GM19397 (cell line): ENCODE data around the gene IFI27L1.
"Not testable (repeated sequence)": the region's sequence is repeated elsewhere in the genome, so short reads cannot be mapped to it uniquely, and the experiment has no call there.

Source experiments
- ATAC-seq: cut with Tn5 transposase; IDR thresholded peaks from one replicate; pipeline ENCODE4 v1.9.1; 2021; ENCODE audit warnings: mild to moderate bottlenecking, moderate library complexity; ENCODE audit not compliant: unreplicated experiment

IFI27L1 gene

DNA sequence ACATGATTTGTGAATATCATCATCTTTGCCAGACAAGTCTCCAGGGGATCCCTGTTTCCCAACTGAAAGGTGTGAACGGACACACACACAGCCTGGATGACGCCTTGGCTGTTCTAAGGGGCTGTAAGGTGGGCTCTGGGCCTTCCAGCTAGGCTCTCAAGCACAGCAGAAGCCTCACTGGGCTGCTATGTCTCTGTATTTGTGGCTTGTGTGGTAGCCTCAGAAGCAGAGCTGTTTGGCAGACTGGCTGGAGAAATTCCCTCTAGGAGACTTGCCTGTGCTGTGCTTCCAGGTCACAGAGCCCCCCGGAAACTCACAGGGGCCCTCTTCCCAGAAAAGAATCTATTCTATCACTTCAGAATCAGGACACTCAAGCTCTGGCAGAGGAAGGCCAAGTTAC is 33.5 kb upstream of the IFI27L1 start:
- ATAC-seq, result no peak

- ATAC-seq, result no peak
These were observed 32.2 kb upstream of the IFI27L1 start for GRCh38 chr14:94048691-94049624.

DNA sequence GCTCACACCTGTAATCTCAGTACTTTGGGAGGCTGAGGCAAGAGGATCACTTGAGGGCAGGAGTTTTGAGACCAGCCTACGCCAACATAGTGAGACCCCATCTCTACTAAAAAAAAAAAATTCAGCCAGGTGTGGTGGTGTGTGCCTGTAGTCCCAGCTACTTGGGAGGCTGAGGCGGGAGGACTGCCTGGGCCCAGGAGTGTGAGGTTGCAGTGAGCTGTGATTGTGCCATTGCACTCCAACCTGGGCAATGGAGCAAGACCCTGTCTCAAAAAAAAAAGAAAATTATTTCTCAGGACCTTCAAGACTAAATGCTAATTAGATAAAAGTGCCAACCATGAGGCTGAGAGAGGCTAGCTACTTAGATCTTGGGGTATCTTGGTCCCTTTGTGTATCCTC is 31.5 kb upstream of the IFI27L1 start:
- no peak for ATAC-seq

GRCh38 chr14:94050231-94050880 is 30.8 kb upstream of the IFI27L1 start:
- ATAC-seq, result no peak

GRCh38 chr14:94051115-94051514 is 30.0 kb upstream of the IFI27L1 start:
- no peak for ATAC-seq

DNA sequence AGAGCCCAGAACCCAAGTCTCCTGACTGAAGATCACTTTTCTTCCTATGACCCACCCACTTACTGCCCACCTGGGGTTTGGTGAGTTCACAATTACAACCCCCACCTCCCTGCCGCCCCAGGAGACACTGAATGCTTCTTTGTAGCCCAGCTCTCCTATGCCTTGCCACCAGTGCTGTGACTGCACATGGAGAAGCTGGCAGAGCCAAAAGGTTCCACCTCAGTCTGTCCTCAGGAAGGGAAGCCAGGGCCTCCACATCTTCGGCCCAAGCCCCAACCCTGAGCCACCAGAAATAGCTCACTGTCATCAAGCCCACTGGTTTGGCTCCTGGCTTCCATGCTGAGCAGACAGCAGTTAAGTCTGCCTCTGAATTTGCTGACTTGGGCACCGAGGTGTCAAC is 29.3 kb upstream of the IFI27L1 start:
- ATAC-seq, result no peak

DNA sequence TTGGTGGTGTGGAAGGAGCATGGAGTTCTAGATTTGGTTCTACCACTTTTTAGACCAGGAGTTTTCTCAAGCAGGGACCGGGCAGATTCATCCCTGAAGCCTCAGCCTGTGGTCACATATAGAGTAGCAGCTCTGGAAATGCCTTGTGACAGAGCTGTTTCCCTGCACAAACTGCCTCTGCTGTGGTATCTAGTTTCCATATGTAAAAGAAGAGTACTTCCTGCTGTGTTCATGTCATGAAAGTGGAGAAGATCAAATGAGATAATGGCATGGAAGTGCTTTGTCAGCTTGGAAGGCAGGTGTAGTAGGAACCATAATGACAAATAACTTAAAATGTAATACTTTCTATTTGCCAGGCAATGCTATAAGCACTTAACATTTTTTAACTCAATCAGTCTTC is 28.9 kb upstream of the IFI27L1 start:
- no peak for ATAC-seq

DNA sequence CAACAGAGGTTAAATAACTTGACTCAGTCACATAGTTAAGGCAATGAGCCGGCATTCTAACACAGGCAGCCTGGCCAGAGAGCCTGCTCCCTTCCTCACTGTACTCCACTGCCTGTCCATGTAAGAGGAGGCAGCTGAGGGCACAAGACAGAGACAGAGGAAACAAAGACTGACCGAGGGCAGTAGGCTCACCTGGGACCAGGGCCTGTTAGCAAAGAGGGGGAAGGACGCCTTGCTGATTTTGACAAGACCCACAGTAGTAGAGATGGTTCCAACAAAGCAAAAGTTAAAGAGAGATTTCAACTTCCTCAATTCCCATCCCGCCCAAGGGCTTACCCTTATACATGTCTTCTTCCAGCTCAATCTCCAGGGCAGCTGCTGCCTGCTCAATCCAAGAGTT is 28.4 kb upstream of the IFI27L1 start:
- ATAC-seq, result no peak

GRCh38 chr14:94054401-94054800 is 26.7 kb upstream of the IFI27L1 start:
- ATAC-seq, result no peak

DNA sequence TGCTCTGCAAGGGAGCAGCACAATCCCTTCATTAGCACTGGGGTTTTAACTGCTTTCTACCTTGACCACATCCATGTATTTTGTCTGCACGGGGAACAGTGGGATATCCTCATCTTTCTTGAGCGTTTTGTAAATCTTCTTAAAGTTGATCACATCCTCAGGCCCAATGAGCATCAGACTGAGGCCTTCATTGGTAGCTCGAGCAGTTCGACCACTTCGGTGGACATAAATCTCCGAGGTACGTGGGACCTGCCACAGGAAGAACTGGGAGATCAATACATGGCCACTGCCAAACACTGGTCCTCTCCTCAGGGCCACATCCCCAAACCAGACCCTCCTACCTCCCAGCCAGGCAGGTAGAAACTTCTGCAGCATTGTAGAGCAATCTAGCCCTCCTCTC is 26.2 kb upstream of the IFI27L1 start:
- no peak for ATAC-seq

DNA sequence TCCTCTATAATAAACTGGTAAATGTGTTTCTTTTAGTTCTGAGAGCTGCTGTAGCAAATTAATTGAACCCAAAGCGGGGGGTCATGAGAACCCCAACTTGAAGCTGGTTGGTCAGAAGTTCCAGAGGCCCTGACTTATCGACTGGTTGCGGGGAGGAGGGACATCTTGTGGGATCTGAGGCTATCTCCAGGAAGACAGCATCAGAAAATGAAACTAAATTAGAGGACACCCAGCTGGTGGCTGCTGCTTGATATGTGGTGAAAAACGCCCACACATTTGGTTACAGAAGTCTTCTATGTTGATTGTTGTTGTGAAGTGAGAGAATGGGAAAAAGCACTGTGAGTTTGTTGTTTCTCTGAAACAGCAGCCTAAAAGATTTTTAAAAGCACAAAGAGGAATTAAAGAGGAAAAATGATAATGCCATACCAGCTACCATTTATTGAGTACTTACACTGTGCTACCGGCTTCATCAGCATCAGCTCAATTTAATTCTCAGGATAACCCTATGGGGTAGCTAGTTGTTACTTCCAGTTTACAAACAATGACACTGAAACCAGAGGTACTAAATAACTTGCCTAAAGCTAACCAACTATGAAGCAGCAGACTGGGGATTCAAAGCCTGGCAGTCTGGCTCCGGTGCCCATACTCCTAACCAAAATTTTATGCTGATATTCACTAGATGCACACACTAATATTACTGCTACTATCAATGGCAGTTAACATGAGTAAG is 24.4 kb upstream of the IFI27L1 start:
- peak; percentile 56 for ATAC-seq

DNA sequence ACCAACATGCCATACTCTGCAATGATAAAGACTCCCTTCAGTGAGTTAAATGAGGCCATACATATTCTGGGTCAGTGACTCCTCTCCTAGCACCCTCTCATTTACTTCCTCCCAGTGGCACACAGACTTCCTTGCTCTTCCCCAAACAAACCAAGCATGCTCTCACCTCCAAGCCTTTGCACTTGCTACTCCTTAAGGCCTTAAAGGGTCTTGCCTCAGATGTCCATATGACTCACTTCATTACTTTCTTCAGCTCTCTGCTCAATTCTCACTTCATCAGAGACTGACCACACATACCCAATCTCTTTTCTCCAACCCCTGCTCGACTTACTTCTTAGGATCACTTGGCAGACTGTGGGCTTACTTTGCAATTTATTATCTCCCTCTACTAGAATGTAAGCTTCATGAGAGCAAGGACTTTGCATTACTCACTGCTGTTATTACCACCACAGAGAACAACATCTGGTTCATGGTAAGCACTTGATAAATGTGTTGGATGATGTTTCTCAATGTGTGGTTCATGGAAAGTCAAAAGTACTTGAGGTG is 22.9 kb upstream of the IFI27L1 start:
- no peak for ATAC-seq

DNA sequence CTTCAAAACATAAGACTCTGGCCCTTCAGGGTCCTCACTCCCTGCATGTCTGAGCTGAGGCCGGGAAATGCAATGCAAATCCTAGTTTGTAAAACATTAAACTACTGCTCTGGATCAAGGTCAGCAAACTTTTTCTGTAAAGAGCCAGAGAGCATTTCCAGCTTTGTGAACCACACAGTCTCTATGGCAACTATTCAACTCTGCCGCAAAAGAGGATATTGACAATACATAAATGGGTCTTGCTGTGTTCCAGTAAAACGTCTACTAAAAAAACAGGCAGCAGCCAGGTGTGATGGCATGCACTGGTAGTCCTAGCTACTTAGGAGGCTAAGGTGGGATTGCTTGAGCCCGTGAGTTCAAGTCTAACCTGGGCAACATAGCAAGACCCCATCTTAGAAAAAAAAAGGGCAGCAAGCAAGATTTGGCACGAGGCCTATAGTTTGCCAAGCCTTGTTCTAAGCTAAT is 22.4 kb upstream of the IFI27L1 start:
- ATAC-seq, result no peak

DNA sequence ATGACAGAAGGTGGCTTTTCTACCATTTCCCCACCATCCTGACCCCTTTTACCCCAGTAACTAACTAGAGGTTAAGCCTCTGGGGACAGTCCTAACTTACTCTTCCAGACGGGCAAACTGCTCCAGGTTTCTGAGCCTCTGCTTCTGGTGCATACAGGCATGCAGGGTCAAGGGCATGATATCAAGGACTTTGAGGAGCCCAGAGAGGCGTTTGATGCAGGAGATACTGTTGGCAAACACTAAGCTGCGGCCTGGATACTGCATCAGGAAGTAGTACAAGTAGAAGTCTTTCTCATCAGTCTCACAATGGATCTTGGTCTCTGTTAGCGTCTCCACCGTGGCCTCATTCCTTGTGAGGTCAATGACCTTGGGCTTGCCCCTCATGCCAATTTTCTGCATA is 21.1 kb upstream of the IFI27L1 start:
- no peak for ATAC-seq

DNA sequence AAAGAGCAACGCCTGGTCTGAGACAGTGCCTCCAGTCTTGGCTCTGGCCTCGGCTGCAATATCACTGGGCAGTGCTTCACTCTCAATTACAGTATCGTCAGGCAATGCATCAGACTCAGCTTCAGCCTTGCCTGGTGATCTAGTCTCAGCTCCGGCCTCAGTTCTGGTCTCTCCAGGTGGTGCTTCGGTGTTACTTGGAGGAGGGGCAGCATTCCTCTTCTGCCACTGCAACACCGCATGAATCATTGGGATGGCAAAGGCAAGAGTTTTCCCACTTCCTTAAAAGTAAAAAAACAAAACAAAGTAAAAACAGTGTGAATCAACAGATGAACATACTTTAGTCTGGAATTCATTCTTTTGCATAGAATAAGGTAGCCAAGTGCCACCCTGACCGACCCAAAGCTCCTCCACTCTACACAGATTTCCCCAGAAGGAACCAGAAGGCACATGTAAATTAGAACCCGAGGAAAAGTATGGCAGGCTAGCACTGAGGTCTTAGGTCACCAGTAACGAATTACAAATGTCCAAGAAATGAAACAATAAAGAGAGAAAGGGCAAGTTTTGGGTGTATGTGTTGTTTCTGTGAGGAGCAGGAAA is 18.7 kb upstream of the IFI27L1 start:
- ATAC-seq, result no peak

DNA sequence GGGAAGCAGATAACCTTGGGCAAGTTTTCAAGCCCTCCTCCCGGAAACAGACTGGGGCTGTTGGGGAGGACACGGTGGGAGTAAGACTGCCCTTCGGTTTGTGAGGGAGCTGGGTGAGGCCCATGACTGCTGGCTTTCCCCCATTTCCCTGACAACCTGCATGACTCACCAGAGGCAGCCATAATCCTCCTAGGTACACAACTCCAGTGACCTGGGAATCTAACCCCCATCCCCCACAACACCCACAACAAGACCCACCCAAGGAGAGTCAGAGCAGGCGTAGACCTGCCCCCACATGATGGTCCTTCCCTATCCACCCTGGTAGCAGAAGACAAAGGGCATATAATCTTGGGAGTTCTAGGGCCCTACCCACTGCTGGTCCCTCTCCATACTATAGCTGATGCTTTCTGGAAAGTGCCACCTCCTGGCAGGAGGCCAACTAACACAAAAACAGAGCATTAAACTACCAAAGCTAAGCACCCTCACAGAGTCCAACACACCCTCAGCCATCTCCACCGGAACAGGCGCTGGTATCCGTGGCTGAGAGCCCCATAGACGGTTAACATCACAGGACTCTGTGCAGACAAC is 14.9 kb upstream of the IFI27L1 start:
- no peak for ATAC-seq

GRCh38 chr14:94072076-94072475 is 9.0 kb upstream of the IFI27L1 start:
- not testable (repeated sequence) for ATAC-seq

DNA sequence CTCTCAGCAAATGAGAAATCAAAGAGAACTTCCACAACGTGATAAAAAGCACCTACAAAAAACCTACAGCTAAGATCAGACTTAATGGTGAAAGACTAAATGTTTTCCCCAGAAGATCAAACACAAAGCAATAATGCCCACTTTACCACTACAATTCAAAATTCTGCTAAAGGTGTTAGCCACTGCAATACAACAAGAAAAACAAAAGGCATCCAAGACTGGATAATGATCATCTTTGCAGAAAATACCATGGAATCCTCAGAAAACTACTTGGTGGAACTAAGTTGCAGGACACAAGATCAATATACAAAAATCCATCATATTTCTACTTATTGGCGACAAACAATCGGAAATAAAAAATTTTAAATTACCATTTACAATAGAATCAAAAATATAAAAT is 6.6 kb upstream of the IFI27L1 start:
- ATAC-seq, result no peak

- no peak for ATAC-seq
These were observed 6.1 kb upstream of the IFI27L1 start for GRCh38 chr14:94075008-94075407.

DNA sequence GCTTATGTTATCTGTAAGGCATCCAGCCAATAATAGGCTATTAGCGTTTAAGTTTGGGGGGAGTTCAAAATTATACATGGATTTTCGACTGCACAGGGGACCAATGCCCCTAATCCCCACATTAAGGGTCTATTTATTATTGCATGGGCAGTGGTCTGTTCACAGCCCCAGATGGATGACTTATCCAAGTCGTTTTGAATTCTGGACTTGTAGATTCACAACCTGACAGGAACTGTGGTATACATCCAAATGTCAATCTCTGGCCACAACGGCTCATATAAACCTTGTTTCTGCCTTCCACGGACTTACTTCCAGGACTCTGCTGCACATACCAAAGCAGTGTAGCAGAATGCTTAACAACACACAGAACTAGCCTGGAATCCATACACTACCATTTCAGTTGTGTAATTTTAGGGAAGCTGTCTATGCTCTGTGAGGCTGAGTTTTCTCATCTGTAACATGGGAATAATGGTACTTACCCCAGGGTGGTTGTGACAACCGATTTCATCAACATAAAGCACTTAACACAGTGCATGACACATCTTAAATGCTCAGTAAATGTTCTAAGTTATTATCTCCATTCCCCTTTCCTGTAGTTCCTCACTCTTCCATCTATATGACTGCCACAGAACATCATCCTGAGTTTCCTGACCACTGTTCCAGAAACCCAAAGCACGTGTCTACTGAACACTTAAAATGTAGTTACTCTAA is 3.8 kb upstream of the IFI27L1 start:
- no peak for ATAC-seq
